Keratinocyte (primary cell): ENCODE measurements around the gene EPHA3. TPM values are rescaled to one million over a fixed set of nuclear protein-coding genes. Genes with fewer than 3 reads are reported as not detected.

Experiments used
- DNase-seq: peaks from one replicate; pipeline ENCODE4 v3.0.0-alpha.2; 2011; ENCODE audit warnings: low read depth, missing footprints, low spot score
- FAIRE-seq: peaks from 2 replicates; lab custom pipeline; 2011; peaks lifted over from hg19 to GRCh38; lab: Jason Lieb, UNC
- H2AFZ ChIP-seq: 2 replicates; pipeline ENCODE4 v1.6.0; 2012; ENCODE audit warnings: low read length, control low read depth, inconsistent platforms; ENCODE audit not compliant: control insufficient read depth
- H3K27ac ChIP-seq: 2 replicates; pipeline ENCODE4 v1.5.1; 2011; ENCODE audit warnings: low read length; ENCODE audit not compliant: control insufficient read depth, insufficient read depth
- H3K27me3 ChIP-seq: 3 replicates; pipeline ENCODE4 v1.6.0; 2011; ENCODE audit warnings: low read length; ENCODE audit not compliant: control insufficient read depth, insufficient read depth; ENCODE audit errors: extremely low read depth
- H3K36me3 ChIP-seq, 2 experiments: 2 replicates in 1 of 2; 3 replicates in 1 of 2; pipeline ENCODE4 v1.5.1; 2011; ENCODE audit warnings: low read length in 2 of 2, mild to moderate bottlenecking in 1 of 2; ENCODE audit not compliant: control insufficient read depth in 2 of 2, insufficient read depth in 2 of 2; ENCODE audit errors: extremely low read depth in 1 of 2
- H3K4me1 ChIP-seq: 3 replicates; pipeline ENCODE4 v1.5.1; 2011; ENCODE audit warnings: low read length; ENCODE audit not compliant: control insufficient read depth, insufficient read depth; ENCODE audit errors: extremely low read depth
- H3K4me2 ChIP-seq: 3 replicates; pipeline ENCODE4 v1.6.0; 2011; ENCODE audit warnings: low read depth, low read length; ENCODE audit not compliant: control insufficient read depth, insufficient read depth; ENCODE audit errors: extremely low read depth
- H3K4me3 ChIP-seq, 3 experiments: fragments of 200-600 bp in 1 of 3; sonication (generic) in 1 of 3; 2 replicates in 2 of 3; 3 replicates in 1 of 3; pipeline ENCODE4 v1.5.1; 2011 to 2016; ENCODE audit warnings: low read length in 3 of 3, mild to moderate bottlenecking in 3 of 3, control low read depth in 2 of 3, inconsistent platforms in 1 of 3, low read depth in 1 of 3, mixed read lengths in 1 of 3, mixed run types in 1 of 3, moderate library complexity in 1 of 3; ENCODE audit not compliant: control insufficient read depth in 2 of 3, insufficient read depth in 2 of 3; ENCODE audit errors: extremely low read depth in 1 of 3
- H3K79me2 ChIP-seq: 2 replicates; pipeline ENCODE4 v1.6.0; 2012; ENCODE audit warnings: low read length; ENCODE audit not compliant: control insufficient read depth, insufficient read depth
- H3K9ac ChIP-seq: 3 replicates; pipeline ENCODE4 v1.6.0; 2011; ENCODE audit warnings: low read length; ENCODE audit not compliant: control insufficient read depth, insufficient read depth; ENCODE audit errors: extremely low read depth
- H3K9me1 ChIP-seq: 3 replicates; pipeline ENCODE4 v1.6.0; 2011; ENCODE audit warnings: low read length; ENCODE audit not compliant: control insufficient read depth, insufficient read depth; ENCODE audit errors: extremely low read depth
- H3K9me3 ChIP-seq: 2 replicates; pipeline ENCODE4 v1.5.1; 2012; ENCODE audit warnings: low read depth, low read length; ENCODE audit not compliant: control insufficient read depth
- H4K20me1 ChIP-seq: 3 replicates; pipeline ENCODE4 v1.6.0; 2011; ENCODE audit warnings: low read length; ENCODE audit not compliant: control insufficient read depth, insufficient read depth; ENCODE audit errors: extremely low read depth
- CTCF ChIP-seq, 3 experiments: IDR thresholded peaks in 1 of 3; conservative IDR thresholded peaks in 1 of 3; optimal IDR thresholded peaks in 1 of 3; 2 replicates in 2 of 3; 3 replicates in 1 of 3; pipeline versions ENCODE3 to v1.5.1; 2011; ENCODE audit warnings: low read length in 3 of 3, mild to moderate bottlenecking in 3 of 3, moderate library complexity in 2 of 3, control low read depth in 1 of 3, inconsistent platforms in 1 of 3; ENCODE audit not compliant: insufficient read depth in 2 of 3; ENCODE audit errors: extremely low read depth in 1 of 3
- EZH2 ChIP-seq: IDR thresholded peaks from one replicate; pipeline ENCODE4 v1.6.1; 2012; ENCODE audit warnings: inconsistent platforms, mild to moderate bottlenecking, low read length, moderate library complexity
- dilution Hi-C: fragments of 300-500 bp; cut with MboI; formaldehyde crosslinking; loops from one replicate; pipeline ENCODE4 v1.7.0; 2020; ENCODE audit warnings: low sequenced_read_pairs; ENCODE audit not compliant: extremely low pct_ligation_motif_present
- polyA plus RNA-seq, 5 experiments: library from polyadenylated mRNA; depleted of rRNA in 3 of 5; stranded (reverse) in 3 of 5; stranded (forward) in 1 of 5; unstranded in 1 of 5; fragments of >200 nt; gene quantifications; 1 replicate in 1 of 5; 2 replicates in 3 of 5; 3 replicates in 1 of 5; pipeline versions ENCODE4 v1.2.1 to v1.2.3, GENCODE V29; 2011 to 2012; ENCODE audit warnings: missing spikeins in 2 of 5, low read depth in 1 of 5, low replicate concordance in 1 of 5

The EPHA3 gene
- polyA plus RNA-seq, 1 donor (not counting 4 experiments of a cell fraction or from before 2014, with no cell fraction given), result 0.13 TPM

- TF ChIP-seq CTCF (optimal IDR thresholded peaks at IDR 0.05 in 1 of 3, IDR thresholded peaks at IDR 0.05 in 1 of 3, conservative IDR thresholded peaks at IDR 0.05 in 1 of 3; ENCODE audit: extremely low read depth in 1 of 3, insufficient read depth in 2 of 3, low read length in 3 of 3) (no peak), EZH2 (no peak)
- Histone ChIP-seq H3K36me3 (no peaks in the 10 kb centered on the region), H3K9ac (no peak overlapping the region), H3K9me3 (no peaks in the 10 kb centered on the region), H3K4me3 (no peak overlapping the region), H3K27ac (no peak overlapping the region), H2AFZ (no peak overlapping the region), H3K4me1 (no peaks in the 10 kb centered on the region), H4K20me1 (no peaks in the 10 kb centered on the region), H3K27me3 (no peaks in the 10 kb centered on the region), H3K4me2 (no peak overlapping the region), H3K79me2 (no peaks in the 10 kb centered on the region), H3K9me1 (no peaks in the 10 kb centered on the region)
- no peak for DNase-seq
- peak; percentile 41 for FAIRE-seq
- dilution Hi-C loops, result no loop called here
Observed at GRCh38 chr3:89059211-89059925, 48.1 kb upstream of the EPHA3 start.

GRCh38 chr3:89061259-89061658 lies 46.2 kb upstream of the EPHA3 start:
- no peaks in the 10 kb centered on the region for H3K79me2 ChIP-seq
- no peak overlapping the region for H3K27ac ChIP-seq
- FAIRE-seq (no peak), DNase-seq (no peak)
- no peaks in the 10 kb centered on the region for H3K27me3 ChIP-seq
- H3K9me3 ChIP-seq, result no peaks in the 10 kb centered on the region
- H3K4me2 ChIP-seq, result no peak overlapping the region
- H3K9me1 ChIP-seq, result no peaks in the 10 kb centered on the region
- H3K9ac ChIP-seq, result no peak overlapping the region
- no peak for TF ChIP-seq EZH2
- TF ChIP-seq CTCF (optimal IDR thresholded peaks at IDR 0.05 in 1 of 3, IDR thresholded peaks at IDR 0.05 in 1 of 3, conservative IDR thresholded peaks at IDR 0.05 in 1 of 3; ENCODE audit: extremely low read depth in 1 of 3, insufficient read depth in 2 of 3, low read length in 3 of 3), result no peak
- no peak overlapping the region for H3K4me3 ChIP-seq
- no peaks in the 10 kb centered on the region for H3K36me3 ChIP-seq
- dilution Hi-C loops, result no loop called here
- no peaks in the 10 kb centered on the region for H3K4me1 ChIP-seq
- H2AFZ ChIP-seq, result no peak overlapping the region
- no peaks in the 10 kb centered on the region for H4K20me1 ChIP-seq
